Natural killer cell (primary cell): ENCODE data around the gene PON2. TPM values are rescaled to one million over a fixed set of nuclear protein-coding genes. Genes with fewer than 3 reads are reported as not detected.
A peak's percentile ranks its signal among the peaks of the same experiment; 100 is the strongest.

Experiments used
- ATAC-seq, 3 donors: fragments of 150-1000 bp in 2 of 3; fragments of 200-7000 bp in 1 of 3; cut with Tn5 transposase; 1 replicate in 1 of 3; 2 replicates in 2 of 3; pipeline ENCODE4 v1.10.0; 2021; ENCODE audit warnings: mild to moderate bottlenecking in 2 of 3, moderate library complexity in 2 of 3
- DNase-seq, 2 donors: peaks; one replicate each; pipeline versions ENCODE4 v3.0.0 to v3.0.0-alpha.2; 2013 to 2021; ENCODE audit warnings: mixed read lengths in 1 of 2
- H3K27ac ChIP-seq: one replicate; pipeline ENCODE4 v1.5.1; 2013; ENCODE audit warnings: mild to moderate bottlenecking, low read length
- H3K27me3 ChIP-seq: one replicate; pipeline ENCODE4 v1.6.1; 2013; ENCODE audit warnings: low read length; ENCODE audit not compliant: control insufficient read depth, insufficient read depth
- H3K36me3 ChIP-seq: one replicate; pipeline ENCODE4 v1.6.1; 2013; ENCODE audit warnings: low read length; ENCODE audit not compliant: control insufficient read depth, insufficient read depth
- H3K4me1 ChIP-seq: one replicate; pipeline ENCODE4 v1.6.1; 2013; ENCODE audit warnings: low read length; ENCODE audit not compliant: control insufficient read depth, insufficient read depth
- H3K4me3 ChIP-seq: one replicate; pipeline ENCODE4 v1.5.1; 2013; ENCODE audit warnings: low read length
- H3K9me3 ChIP-seq: one replicate; pipeline ENCODE4 v1.6.1; 2013; ENCODE audit warnings: low read length; ENCODE audit not compliant: control insufficient read depth, insufficient read depth
- H3K27ac Mint-ChIP-seq, 2 donors: one replicate each; pipeline ENCODE4 v1.8.0; 2022; ENCODE audit warnings: mild to moderate bottlenecking in 2 of 2, mixed read lengths in 2 of 2, moderate library complexity in 1 of 2
- H3K27me3 Mint-ChIP-seq, 2 donors: one replicate each; pipeline ENCODE4 v1.8.0; 2022; ENCODE audit warnings: low read depth in 2 of 2, mixed read lengths in 2 of 2
- H3K36me3 Mint-ChIP-seq: one replicate; pipeline ENCODE4 v1.8.0; 2022; ENCODE audit warnings: mixed read lengths
- H3K4me1 Mint-ChIP-seq, 2 donors: one replicate each; pipeline ENCODE4 v1.8.0; 2022; ENCODE audit warnings: mixed read lengths in 2 of 2
- H3K4me3 Mint-ChIP-seq: one replicate; pipeline ENCODE4 v1.8.0; 2022; ENCODE audit warnings: mild to moderate bottlenecking, moderate library complexity, mixed read lengths
- H3K9me3 Mint-ChIP-seq, 2 donors: one replicate each; pipeline ENCODE4 v1.8.0; 2022; ENCODE audit warnings: mixed read lengths in 2 of 2
- CTCF ChIP-seq: fragments of 200-600 bp; IDR thresholded peaks from one replicate; pipeline ENCODE4 v1.8.0; 2022; ENCODE audit warnings: antibody characterized with exemption
- WGBS: methylation state at CpG from one replicate; pipeline ENCODE4 v1.1.7; 2013; ENCODE audit warnings: missing lambda C conversion rate; ENCODE audit not compliant: insufficient coverage; 5-methylcytosine and 5-hydroxymethylcytosine counted together
- intact Hi-C: fragments of 100-400 bp; cut with micrococcal nuclease; formaldehyde crosslinking; loops from one replicate; pipeline ENCODE4 v1.14.2; 2022
- total RNA-seq, 4 donors: library from RNA; stranded (reverse); fragments of 120-200 nt in 1 of 4; gene quantifications; one replicate each; pipeline versions ENCODE4 v1.2.3 to v1.2.4, GENCODE V29; 2013 to 2022

Gene PON2
- total RNA-seq, 3 donors from 2014 or later (not counting 1 experiment from before 2014, with no cell fraction given), result 26.6 to 35.7 (median 35.6) TPM

GRCh38 chr7:95376632-95377400, 58.0 kb downstream of the PON2 start:
- Mint-ChIP-seq H3K27me3 (peaks cover 0 to 8% of the 10 kb centered on the region in 2 donors), H3K27ac (no peak overlapping the region), H3K9me3 (peaks cover 2 to 3% of the 10 kb centered on the region in 2 donors), H3K36me3 (no peaks in the 10 kb centered on the region), H3K4me1 (no peaks in the 10 kb centered on the region), H3K4me3 (no peak overlapping the region)
- intact Hi-C loops, result no loop called here
- no peaks in the 10 kb centered on the region for H3K9me3 ChIP-seq
- H3K36me3 ChIP-seq, result no peaks in the 10 kb centered on the region
- peak in 1 of 2 donors; percentile 11 for DNase-seq
- no peak overlapping the region for H3K4me3 ChIP-seq
- ATAC-seq, result no peak
- H3K4me1 ChIP-seq, result no peaks in the 10 kb centered on the region
- no peak overlapping the region for H3K27ac ChIP-seq
- H3K27me3 ChIP-seq, result no peaks in the 10 kb centered on the region
- 88% methylated on average over 18 of the region's 18 CpGs for WGBS
- no peak for TF ChIP-seq CTCF

GRCh38 chr7:95375591-95376257, 59.1 kb downstream of the PON2 start:
- Mint-ChIP-seq H3K36me3 (no peaks in the 10 kb centered on the region), H3K27me3 (peaks cover 0 to 4% of the 10 kb centered on the region in 2 donors), H3K4me3 (no peak overlapping the region), H3K4me1 (no peaks in the 10 kb centered on the region), H3K9me3 (peaks cover 2 to 3% of the 10 kb centered on the region in 2 donors), H3K27ac (no peak overlapping the region)
- Histone ChIP-seq H3K9me3 (no peaks in the 10 kb centered on the region), H3K36me3 (no peaks in the 10 kb centered on the region), H3K27me3 (no peaks in the 10 kb centered on the region), H3K27ac (no peak overlapping the region), H3K4me3 (no peak overlapping the region), H3K4me1 (no peaks in the 10 kb centered on the region)
- WGBS, result 78% methylated on average over 2 of the region's 2 CpGs
- intact Hi-C loops, result no loop called here
- ATAC-seq, result no peak
- TF ChIP-seq CTCF, result no peak
- DNase-seq, result no peak

- no peaks in the 10 kb centered on the region for H3K36me3 Mint-ChIP-seq
- TF ChIP-seq CTCF, result no peak
These were observed 61.5 kb downstream of the PON2 start for GRCh38 chr7:95373323-95373722.

More at GRCh38 chr7:95373323-95373722, 61.5 kb downstream of the PON2 start:
- Mint-ChIP-seq H3K27ac (no peak overlapping the region), H3K4me1 (no peaks in the 10 kb centered on the region), H3K4me3 (no peak overlapping the region), H3K9me3 (peaks cover 2 to 3% of the 10 kb centered on the region in 2 donors), H3K27me3 (peaks cover 0 to 2% of the 10 kb centered on the region in 2 donors)
- Histone ChIP-seq H3K9me3 (no peaks in the 10 kb centered on the region), H3K36me3 (no peaks in the 10 kb centered on the region), H3K4me3 (no peak overlapping the region), H3K27me3 (no peaks in the 10 kb centered on the region), H3K4me1 (no peaks in the 10 kb centered on the region), H3K27ac (no peak overlapping the region)
- no peak for DNase-seq
- intact Hi-C loops, result no loop called here
- ATAC-seq, result no peak
- WGBS, result 89% methylated on average over 4 of the region's 4 CpGs
